Left renal cortex interstitium (tissue), 4 donors: ENCODE results near the gene SLC6A4. TPM values are rescaled to one million over a fixed set of nuclear protein-coding genes. Genes with fewer than 3 reads are reported as not detected.
"Not testable (repeated sequence)": the region's sequence is repeated elsewhere in the genome, so short reads cannot be mapped to it uniquely, and the experiment has no call there.

Experiments used
- DNase-seq, 4 donors: peaks; one replicate each; pipeline ENCODE4 v3.0.0-alpha.2; 2013; ENCODE audit warnings: low read depth in 4 of 4, low spot score in 2 of 4, missing footprints in 1 of 4
- polyA plus RNA-seq, 4 donors: library from polyadenylated mRNA; unstranded; fragments of 120-200 nt; gene quantifications; one replicate each; pipeline ENCODE4 v1.2.1, GENCODE V29; 2013; ENCODE audit not compliant: insufficient read length in 4 of 4

Gene SLC6A4
- polyA plus RNA-seq, 4 donors, result 0.52 to 1.0 (median 0.83) TPM

DNA sequence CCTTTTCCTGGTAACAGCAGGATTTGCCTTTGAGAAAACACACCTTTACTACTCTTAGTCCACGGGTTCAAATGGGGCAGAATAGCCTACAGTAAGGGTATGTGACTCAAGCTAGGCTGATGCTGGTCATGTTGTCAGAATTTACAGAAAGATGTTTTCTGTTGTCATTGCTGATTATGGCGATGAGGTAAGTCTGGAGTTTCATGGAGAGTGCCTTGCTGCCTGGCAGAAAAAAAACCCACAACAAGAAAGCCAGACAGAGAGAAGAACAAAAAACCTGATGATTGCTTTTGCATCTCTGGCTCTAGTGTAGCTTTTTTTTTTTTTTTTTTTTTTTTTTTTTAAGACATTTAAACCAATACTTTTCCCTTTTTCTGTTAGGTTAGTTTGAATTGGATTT, 47.9 kb downstream of the SLC6A4 start:
- no peak for DNase-seq

DNA sequence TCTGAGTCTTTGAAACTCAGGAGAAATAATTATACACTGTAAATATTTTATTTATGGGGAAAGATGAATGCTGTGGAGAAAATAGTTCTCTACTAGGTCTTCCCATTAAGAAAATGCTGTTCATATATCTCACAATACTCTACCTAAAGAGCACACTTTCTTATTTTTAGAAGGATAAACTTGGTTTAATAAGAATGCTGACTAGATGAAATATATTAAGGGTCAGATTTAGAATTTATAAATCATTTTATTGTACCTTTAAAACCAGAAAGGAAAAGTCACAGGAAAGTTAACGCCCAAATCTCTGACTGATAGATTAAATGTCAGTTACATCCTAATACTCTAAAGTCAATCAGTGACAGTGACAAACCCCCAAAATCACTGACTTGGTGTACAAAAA, 48.7 kb downstream of the SLC6A4 start:
- DNase-seq, result no peak

DNA sequence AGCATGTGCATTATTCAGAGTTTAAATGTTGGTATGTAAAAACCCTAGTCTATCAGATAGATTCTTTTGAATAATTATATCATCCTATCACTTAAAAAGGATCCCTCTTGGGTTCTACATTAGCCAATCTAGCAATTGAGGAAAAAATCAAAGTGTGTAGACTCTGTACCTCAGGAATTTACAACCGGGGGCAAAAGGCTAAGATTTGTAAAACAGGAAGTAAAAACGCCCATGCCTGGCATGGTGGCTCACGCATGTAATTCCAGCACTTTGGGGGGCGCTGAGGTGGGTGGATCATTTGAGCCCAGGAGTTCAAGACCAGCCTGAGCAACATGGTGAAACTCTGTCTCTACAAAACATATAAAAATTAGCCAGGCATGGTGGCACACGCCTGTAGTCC, 58.6 kb downstream of the SLC6A4 start:
- no peak for DNase-seq

DNA sequence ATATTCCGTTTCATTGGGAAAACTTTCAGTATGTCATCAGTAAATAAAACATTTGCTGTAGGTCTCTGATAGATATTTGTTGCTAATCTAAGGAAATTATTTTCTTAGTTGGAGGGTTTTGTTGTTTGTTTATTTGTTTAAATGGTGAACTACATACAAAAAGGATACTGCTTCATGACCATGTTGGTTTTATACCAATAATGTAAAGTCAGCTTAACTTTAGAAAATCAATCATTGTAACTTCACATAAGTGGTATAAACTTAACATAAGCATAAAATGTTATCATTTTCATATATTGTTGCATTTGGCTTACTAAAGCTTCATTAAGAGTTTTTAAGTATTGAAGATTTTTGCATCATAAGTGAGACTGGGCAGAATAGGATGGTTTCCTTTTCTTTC, 60.9 kb downstream of the SLC6A4 start:
- no peak for DNase-seq

DNA sequence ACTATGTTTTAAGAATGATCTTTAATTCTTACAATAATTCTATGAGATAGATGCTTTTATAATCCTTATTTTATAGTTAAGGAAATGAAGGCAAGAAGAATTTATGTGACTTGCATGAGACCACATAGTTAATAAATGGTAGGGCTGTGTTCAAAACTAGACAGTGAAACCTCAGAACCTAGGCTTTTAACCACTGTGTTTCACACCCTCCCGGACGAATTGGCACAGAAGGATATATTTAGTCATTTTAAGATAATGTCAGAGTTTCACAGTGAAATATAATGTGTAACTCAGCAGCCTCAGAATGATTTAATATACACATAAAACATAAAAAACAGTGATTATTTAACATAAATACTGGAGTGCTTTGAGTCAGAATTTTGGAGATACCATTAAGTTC, 61.8 kb downstream of the SLC6A4 start:
- DNase-seq, result no peak

DNA sequence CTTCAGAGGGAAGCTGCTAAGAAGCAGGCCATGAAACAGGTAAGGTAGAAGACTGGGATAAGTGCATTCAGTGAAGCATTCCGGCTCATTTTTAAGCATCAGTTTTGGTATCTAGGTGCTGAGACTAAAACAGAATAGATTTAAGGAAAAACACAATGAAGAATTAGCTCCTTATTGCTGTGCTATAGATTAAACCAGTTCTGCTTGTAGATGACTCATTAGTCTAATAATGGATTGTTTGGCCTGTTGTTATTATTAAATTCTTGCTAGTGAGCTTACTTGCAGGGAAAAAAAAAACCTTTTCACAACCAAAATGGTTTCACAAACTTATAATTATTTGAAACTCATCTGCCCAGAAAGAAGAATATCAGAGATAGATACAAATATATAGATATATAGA, 62.9 kb downstream of the SLC6A4 start:
- no peak for DNase-seq

DNA sequence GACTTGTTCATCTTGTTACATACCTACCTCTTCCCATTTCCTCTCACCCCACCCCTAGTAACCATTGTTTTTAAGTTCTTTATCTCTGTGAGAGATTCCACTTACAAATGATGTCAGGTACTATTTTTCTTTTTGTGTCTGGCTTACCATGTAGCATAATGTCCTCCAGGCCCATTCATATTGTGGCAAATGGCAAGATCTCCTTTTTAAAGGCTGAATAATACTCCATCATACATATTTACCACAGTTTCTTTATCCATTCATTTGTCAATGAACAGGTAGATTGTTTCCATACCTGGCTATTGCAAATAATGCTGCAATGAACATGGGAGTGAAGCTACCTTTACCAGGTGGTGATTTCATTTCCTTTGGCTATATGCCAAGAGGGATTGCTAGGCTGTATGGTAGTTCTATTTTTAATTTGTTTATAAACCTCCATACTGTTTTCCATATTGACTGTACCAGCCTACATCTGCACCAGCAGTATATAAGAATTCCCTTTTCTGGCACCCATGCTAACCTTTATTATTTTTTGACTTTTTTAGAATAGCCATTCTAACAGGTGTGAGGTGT, 65.0 kb downstream of the SLC6A4 start:
- no peak for DNase-seq

DNA sequence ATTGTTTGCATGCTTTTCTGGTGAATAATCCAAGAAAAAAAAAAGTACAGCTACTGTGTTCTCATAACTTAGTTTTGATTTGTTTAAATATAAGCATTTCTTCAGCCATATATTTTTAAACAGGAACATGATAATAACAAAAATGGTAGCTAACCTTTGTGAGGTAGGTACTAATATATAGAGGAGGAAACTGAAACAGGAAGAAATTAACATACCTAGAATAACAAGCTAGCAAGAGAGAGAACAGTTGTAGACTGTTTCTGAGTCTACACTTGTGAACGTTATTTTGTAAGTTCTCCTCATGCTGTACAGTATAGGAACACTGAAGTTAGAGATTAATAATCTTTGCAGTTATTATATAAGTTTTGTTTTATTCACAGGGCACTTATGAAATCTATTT, 69.5 kb downstream of the SLC6A4 start:
- DNase-seq, result no peak

DNA sequence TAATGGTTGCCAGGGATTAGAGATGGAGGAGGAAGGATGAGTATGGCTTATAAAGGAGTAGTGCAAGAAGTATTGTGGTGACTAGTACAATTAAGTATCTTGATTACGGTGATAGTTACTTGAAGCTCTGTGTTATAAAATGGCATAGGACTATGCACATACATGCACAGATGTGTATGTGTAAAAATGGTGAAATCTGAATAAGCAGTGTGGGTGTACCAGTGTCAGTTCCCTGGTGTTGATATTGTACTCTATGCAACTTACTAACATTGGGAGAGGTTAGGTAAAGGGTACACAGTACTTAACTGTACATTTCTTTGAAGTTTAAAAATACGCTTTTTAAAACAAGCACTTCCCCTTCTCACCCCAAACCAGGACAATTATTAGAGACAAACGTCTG, 70.3 kb downstream of the SLC6A4 start:
- no peak for DNase-seq

DNA sequence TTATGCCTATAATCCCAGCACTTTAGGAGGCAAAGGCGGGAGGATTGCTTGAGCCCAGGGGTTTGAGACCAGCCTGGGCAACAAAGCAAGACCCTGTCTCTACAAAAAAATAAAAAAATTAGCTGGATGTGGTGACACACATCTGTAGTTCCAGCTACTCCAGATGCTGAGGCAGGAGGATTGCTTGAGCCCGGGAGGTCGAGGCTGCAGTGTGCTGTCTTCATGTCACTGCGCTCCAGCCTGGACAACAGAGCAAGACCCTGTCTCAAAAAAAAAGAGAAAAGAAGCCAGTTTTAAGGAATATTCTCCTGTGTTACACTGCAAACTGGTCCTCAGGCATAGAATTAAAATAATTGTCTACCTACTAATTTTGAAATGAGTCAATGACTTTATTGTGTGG, 71.0 kb downstream of the SLC6A4 start:
- no peak for DNase-seq

DNA sequence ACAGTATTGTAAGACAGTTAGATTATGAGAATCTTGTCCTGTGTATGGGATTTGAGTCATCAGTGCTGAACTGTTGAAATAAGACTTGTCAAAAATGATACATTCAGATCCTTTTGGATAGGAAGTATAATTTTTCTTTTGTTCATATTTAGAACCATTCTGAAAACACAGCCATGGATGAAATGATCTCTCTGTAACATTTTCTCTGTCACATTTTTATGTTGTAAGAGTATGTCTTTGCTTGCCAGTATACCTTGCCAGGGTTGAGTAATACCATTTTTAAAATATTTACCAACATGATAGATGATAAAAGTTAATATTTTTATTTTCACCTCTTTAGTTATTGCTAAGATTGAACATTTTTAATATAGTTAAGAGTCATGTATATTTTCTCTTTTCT, 73.9 kb downstream of the SLC6A4 start:
- no peak for DNase-seq

DNA sequence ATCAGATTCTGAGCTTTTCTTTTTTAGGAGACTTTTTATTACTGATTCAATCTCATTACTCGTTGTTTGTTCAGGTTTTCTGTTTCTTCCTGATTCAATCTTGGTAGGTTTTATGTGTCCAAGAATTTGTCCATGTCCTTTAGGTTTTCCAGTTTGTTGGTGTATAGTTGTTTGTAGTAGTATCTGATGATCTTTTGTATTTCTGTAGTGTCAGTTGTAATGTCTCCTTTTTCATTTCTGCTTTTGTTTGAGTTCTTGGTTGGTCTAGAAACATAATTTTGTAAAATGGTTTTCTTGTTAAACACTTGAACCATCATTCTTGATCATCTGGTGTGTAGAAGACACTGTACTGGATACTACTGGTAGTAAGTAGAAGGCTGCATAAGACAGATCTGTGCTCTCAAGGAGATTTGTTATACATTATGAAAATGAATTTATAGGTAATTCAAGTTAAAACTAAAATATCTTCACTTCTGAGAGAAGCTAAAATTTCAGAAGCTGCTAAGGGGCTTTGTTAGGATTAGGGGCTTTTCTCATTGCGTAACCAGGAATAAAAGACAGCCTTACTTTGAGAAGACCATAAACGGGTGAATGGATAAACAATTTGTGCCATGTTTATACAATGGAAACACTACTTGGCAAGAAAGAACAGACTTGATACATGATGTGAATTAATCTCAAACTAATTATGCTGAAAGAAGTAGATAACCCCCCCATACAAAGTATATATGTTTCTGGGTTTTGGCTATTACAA, 74.9 kb downstream of the SLC6A4 start:
- no peak for DNase-seq

DNA sequence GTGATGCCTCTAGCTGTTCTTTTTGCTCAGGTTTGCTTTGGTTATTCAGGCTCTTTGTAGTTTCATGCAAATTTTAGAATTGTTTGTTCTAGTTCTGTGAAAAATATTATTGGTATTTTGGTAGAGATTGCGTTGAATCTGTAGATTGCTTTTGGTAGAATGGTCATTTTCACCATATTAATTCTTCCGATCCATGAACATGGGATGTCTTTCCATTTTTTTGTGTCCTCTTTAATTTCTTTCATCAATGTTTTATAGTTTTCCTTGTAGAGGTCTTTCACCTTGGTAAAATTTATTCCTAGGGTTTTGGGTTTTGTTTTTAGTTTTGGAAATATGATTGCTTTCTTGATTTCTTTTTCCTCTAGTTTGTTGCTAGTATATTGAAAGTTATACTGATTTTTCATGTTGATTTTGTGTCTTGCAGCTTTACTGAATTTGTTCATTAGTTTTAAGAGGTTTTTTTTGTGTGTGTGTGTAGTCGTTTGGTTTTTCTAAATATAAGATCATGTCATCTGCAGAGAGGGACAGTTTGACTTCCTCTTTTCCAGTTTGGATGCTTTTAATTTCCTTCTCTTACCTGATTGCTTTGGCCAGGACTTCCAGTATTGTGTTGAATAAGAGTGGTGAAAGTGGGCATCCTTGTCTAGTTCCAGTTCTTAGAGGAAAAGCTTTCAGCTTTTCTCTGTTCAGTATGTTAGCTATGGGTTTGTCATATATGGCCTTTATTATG, 76.4 kb downstream of the SLC6A4 start:
- DNase-seq, result no peak

DNA sequence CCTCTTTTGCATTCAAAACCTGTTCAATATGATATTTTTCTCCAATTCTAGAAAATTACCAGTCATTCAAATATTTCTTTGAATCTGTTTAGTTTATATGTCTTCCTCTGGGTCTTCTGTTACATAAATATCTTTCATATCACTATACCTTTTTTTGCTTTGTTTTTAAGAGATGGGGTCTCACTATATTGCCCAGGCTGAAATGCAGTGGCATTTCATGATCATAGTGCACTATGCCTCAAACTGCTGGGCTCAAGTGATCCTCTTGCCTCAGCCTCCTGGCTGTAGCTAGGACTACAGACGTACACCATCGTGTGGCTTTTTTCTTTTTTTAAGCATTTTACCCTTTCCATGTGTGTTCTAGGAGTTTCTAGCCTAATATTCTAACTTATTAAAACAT, 80.1 kb downstream of the SLC6A4 start:
- DNase-seq, result no peak

DNA sequence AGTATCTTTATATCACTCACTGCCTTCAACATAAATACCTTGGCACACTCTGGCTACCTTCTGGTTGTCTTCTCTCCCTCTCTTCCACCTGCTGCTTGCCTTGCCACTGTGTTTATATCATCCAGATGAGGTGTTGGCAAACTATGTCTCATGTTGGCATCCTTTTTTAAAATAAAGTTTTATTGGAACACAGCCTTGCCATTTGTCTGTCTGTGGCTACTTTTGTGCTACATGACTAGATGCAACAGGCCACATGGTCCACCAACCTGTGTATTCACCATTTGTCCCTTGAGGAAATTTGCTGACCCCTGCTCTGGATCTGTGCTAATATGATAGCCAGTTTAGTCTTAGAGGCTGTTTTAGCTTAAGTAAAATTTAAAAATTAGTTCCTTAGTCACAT, 82.0 kb downstream of the SLC6A4 start:
- no peak for DNase-seq

DNA sequence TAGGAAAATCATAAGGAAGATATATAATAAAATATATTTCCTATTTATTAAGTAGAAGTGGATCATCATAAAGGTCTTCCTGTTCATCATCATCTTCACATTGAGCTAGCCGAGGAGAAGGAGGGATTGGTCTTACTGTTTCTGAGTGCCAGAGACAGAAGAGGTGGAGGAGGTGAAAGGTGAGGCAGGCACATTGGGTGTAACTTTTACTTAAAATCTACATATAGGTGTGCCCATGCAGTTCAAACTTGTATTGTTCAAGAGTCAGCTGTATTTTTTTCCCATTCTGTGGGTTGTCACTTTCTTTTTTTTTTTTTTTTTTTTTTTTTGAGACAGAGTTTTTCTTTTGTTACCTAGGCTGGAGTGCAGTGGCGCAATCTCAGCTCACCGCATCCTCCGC, 84.0 kb downstream of the SLC6A4 start:
- DNase-seq, result no peak

DNA sequence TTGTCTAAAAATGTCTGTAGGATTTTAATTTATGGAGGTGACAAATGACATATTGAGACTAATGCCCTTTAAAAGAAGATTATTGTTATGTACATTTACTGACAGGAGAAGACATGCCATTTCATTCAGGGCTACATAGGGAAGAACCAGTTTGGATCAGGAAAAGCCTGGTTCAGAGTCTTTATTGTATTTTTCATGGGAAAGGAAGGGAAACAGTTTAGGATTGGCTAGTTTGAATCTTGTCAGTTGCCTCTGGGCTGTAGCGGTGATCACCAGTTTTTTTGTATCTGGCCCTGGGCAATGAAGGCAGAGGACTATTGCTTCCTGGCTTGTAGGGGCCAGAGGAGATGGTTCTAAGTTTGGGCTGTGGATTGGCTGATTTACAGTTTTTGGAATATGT, 87.1 kb downstream of the SLC6A4 start:
- DNase-seq, result no peak

DNA sequence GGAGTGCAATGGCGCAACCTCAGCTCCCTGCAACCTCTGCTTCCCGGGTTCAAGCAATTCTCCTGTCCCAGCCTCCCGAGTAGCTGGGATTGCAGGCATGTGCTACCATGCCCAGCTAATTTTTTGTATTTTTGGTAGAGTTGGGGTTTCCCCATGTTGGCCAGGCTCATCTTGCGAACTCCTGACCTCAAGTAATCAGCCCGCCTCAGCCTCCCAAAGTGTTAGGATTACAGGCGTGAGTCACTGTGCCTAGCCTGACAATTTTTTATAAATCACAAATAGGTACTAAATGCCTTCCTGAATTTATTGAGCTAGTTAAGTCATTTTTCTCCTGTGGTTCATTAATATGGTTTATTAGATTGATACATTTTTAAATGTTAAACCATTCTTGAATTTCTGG, 87.6 kb downstream of the SLC6A4 start:
- not testable (repeated sequence) for DNase-seq
